ENCODE data around the gene ITGA8.

Gene ITGA8

GRCh38 chr10:15624401-15625196 is 95.1 kb downstream of the ITGA8 start:
- Histone ChIP-seq H3K36me3 (ENCODE audit: insufficient read depth, low read length) (no peaks in the 10 kb centered on the region), H2AFZ (ENCODE audit: low read length, unreplicated experiment) (no peak overlapping the region)

DNA sequence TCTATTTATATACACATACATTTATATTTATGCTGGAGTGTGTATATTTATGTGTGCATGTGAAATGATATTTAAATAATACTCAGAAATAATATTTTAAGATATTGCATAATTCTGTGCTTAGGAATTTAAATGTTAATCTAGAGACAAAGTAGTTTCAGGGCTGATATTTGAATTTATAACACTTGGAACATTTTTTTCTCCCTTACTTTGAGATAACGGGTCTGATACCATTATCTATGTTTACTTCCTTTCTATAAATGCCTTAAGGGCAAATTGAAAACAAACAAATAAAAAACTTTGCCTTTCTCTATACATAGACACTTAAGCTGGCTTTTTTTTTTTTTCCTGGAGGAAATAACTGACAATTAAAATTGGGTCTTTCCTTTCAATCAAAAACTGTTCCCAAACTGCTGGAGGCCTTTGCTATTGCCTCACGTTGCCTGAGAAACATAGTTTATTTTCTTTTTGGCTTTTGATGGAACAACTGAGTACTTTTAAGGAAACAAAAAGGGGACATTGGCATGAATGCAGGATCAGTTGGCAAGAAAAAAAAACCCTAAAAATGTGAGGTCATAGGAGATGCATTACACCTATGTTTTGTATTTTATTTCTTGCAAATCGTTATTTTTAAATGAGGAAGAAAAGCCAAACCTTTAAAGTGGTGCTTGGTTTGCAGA is 98.7 kb downstream of the ITGA8 start:
- H3K36me3 ChIP-seq (ENCODE audit: insufficient read depth, low read length) = no peaks in the 10 kb centered on the region
- H3K27ac ChIP-seq (ENCODE audit: low read depth, low read length) = no peak overlapping the region
- peaks cover 8% of the 10 kb centered on the region for H3K4me1 ChIP-seq (ENCODE audit: control insufficient read depth, insufficient read depth, low read length, unreplicated experiment)
- no peak overlapping the region for H3K4me3 ChIP-seq (ENCODE audit: low read depth, low read length)
- no peak overlapping the region for H2AFZ ChIP-seq (ENCODE audit: low read length, unreplicated experiment)
- H3K27me3 ChIP-seq (ENCODE audit: insufficient read depth, low read length) = no peaks in the 10 kb centered on the region
- no peaks in the 10 kb centered on the region for H3K79me2 ChIP-seq (ENCODE audit: control insufficient read depth, insufficient read depth, low read length, unreplicated experiment)

More at GRCh38 chr10:15624401-15625196, 95.1 kb downstream of the ITGA8 start:
- H3K27ac ChIP-seq (ENCODE audit: low read depth, low read length) = no peak overlapping the region
- H3K4me1 ChIP-seq (ENCODE audit: control insufficient read depth, insufficient read depth, low read length, unreplicated experiment) = peaks cover 8% of the 10 kb centered on the region
- H3K4me3 ChIP-seq (ENCODE audit: low read depth, low read length) = no peak overlapping the region
- H3K27me3 ChIP-seq (ENCODE audit: insufficient read depth, low read length) = no peaks in the 10 kb centered on the region
- no peaks in the 10 kb centered on the region for H3K79me2 ChIP-seq (ENCODE audit: control insufficient read depth, insufficient read depth, low read length, unreplicated experiment)

DNA sequence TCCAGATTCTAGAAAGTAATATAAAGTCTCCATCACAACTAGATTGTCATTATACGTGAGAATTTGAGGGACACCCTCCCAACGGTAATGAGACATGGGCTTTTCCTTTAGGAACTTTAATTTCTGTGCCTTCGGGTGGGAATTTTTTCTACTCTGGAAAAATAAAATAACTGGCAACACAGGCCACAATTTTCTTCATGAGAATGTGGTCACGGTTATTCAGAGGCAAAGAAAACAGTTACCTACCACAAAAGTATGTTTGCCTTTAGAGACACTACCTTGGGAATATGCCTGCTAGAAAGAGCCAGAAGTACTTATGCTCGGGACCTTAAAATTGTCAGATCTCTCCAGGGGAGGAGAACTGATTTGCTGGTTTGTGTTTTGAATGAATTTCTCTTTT is 99.4 kb downstream of the ITGA8 start:
- no peak overlapping the region for H2AFZ ChIP-seq (ENCODE audit: low read length, unreplicated experiment)
- peaks cover 8% of the 10 kb centered on the region for H3K4me1 ChIP-seq (ENCODE audit: control insufficient read depth, insufficient read depth, low read length, unreplicated experiment)
- no peaks in the 10 kb centered on the region for H3K36me3 ChIP-seq (ENCODE audit: insufficient read depth, low read length)
- H3K4me3 ChIP-seq (ENCODE audit: low read depth, low read length) = no peak overlapping the region
- no peaks in the 10 kb centered on the region for H3K27me3 ChIP-seq (ENCODE audit: insufficient read depth, low read length)
- H3K27ac ChIP-seq (ENCODE audit: low read depth, low read length) = no peak overlapping the region
- no peaks in the 10 kb centered on the region for H3K79me2 ChIP-seq (ENCODE audit: control insufficient read depth, insufficient read depth, low read length, unreplicated experiment)

GRCh38 chr10:15609246-15609645 is 110.5 kb downstream of the ITGA8 start:
- no peak overlapping the region for H3K27ac ChIP-seq (ENCODE audit: low read depth, low read length)
- no peak overlapping the region for H3K4me3 ChIP-seq (ENCODE audit: low read depth, low read length)
- H3K79me2 ChIP-seq (ENCODE audit: control insufficient read depth, insufficient read depth, low read length, unreplicated experiment) = no peaks in the 10 kb centered on the region
- H3K36me3 ChIP-seq (ENCODE audit: insufficient read depth, low read length) = no peaks in the 10 kb centered on the region
- H3K27me3 ChIP-seq (ENCODE audit: insufficient read depth, low read length) = peaks cover 7% of the 10 kb centered on the region; the same call in 1 of the 2 replicates
- peaks cover 11% of the 10 kb centered on the region for H3K4me1 ChIP-seq (ENCODE audit: control insufficient read depth, insufficient read depth, low read length, unreplicated experiment)
- H2AFZ ChIP-seq (ENCODE audit: low read length, unreplicated experiment) = no peak overlapping the region

DNA sequence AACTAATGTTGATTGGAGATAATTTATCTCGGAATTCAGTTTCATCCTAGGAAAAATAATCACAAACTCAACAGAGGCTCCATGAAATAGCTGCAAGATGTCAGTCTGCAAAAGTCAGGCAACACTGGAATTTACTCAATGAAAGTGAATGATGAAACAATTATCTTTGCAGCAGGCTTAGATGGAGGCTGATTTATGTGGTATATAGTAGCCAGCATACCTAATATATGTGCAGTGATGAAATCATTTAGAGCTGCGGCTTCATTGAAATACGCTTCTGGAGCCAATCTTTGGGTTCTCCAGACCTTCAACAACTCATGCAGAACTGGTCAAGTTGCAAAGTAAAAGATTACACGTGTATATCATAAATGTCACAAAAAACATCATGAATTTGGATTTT is 113.3 kb downstream of the ITGA8 start:
- no peak overlapping the region for H2AFZ ChIP-seq (ENCODE audit: low read length, unreplicated experiment)
- peaks cover 11% of the 10 kb centered on the region for H3K4me1 ChIP-seq (ENCODE audit: control insufficient read depth, insufficient read depth, low read length, unreplicated experiment)
- peaks cover 20% of the 10 kb centered on the region; the same call in 1 of the 2 replicates for H3K27me3 ChIP-seq (ENCODE audit: insufficient read depth, low read length)
- H3K27ac ChIP-seq (ENCODE audit: low read depth, low read length) = no peak overlapping the region
- no peaks in the 10 kb centered on the region for H3K79me2 ChIP-seq (ENCODE audit: control insufficient read depth, insufficient read depth, low read length, unreplicated experiment)
- no peak overlapping the region for H3K4me3 ChIP-seq (ENCODE audit: low read depth, low read length)
- H3K36me3 ChIP-seq (ENCODE audit: insufficient read depth, low read length) = no peaks in the 10 kb centered on the region

DNA sequence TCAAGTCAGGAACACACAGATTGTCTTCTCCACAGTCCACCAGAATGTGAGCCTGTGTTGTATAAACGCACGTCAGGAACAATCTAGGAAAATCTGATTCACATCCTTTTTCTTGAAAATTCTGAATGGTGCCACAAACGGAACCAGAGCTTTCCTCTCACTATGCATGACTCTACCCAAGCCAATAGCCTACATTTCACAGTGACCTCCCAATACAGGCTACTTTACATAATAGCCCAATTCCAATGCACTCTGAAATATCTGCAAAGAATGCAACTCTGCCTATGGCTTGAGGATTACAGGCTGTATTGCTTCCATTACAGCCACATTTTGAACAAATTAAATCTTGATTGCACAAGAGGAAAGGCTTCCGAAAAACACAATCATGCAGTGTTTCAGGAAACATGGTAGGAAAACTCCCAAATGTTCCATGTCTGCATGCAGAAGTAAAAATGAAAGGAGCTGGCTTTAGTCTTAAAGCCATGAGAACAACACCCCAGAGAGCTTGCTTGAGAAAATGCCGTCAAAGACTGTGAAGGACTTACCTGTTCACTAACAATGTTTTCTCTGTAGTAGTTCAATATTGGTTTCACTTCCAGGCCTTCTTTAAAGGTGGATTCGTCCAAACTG is 113.9 kb downstream of the ITGA8 start:
- H2AFZ ChIP-seq (ENCODE audit: low read length, unreplicated experiment) = no peak overlapping the region
- H3K27me3 ChIP-seq (ENCODE audit: insufficient read depth, low read length) = peaks cover 20% of the 10 kb centered on the region; the same call in 1 of the 2 replicates
- H3K27ac ChIP-seq (ENCODE audit: low read depth, low read length) = no peak overlapping the region
- H3K36me3 ChIP-seq (ENCODE audit: insufficient read depth, low read length) = no peaks in the 10 kb centered on the region
- no peaks in the 10 kb centered on the region for H3K79me2 ChIP-seq (ENCODE audit: control insufficient read depth, insufficient read depth, low read length, unreplicated experiment)
- peaks cover 11% of the 10 kb centered on the region for H3K4me1 ChIP-seq (ENCODE audit: control insufficient read depth, insufficient read depth, low read length, unreplicated experiment)
- H3K4me3 ChIP-seq (ENCODE audit: low read depth, low read length) = no peak overlapping the region

DNA sequence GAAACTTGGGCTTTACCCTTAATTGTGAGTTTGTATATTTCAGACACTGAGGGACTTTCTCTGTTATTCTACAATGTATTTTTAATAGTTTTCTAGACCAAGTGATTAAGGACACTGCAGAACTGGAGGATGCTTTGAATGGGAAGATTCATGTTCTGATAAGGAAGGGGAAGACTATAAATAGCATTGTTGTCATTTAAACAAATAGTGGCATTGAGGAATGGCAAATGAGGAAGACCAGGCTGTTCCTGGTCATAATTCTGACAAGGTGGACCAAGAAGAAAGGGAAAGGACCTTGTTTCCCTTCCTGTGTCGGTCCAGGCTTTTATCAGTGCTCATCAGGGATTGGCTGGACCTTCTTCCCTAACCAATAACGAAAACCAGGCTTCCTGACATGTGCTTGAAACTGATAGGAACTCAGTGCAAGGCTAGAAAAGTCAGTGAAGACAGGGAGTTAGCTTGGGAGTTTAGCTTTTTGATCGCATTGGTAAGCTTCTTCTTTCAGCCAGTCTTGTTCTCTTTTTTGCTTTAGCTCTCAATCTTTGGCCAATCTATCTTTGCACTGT is 116.2 kb downstream of the ITGA8 start:
- H3K79me2 ChIP-seq (ENCODE audit: control insufficient read depth, insufficient read depth, low read length, unreplicated experiment) = no peaks in the 10 kb centered on the region
- H2AFZ ChIP-seq (ENCODE audit: low read length, unreplicated experiment) = no peak overlapping the region
- H3K27ac ChIP-seq (ENCODE audit: low read depth, low read length) = no peak overlapping the region
- H3K4me3 ChIP-seq (ENCODE audit: low read depth, low read length) = no peak overlapping the region
- peaks cover under 1% of the 10 kb centered on the region for H3K4me1 ChIP-seq (ENCODE audit: control insufficient read depth, insufficient read depth, low read length, unreplicated experiment)
- H3K27me3 ChIP-seq (ENCODE audit: insufficient read depth, low read length) = peaks cover 22% of the 10 kb centered on the region; the same call in 1 of the 2 replicates
- no peaks in the 10 kb centered on the region for H3K36me3 ChIP-seq (ENCODE audit: insufficient read depth, low read length)

DNA sequence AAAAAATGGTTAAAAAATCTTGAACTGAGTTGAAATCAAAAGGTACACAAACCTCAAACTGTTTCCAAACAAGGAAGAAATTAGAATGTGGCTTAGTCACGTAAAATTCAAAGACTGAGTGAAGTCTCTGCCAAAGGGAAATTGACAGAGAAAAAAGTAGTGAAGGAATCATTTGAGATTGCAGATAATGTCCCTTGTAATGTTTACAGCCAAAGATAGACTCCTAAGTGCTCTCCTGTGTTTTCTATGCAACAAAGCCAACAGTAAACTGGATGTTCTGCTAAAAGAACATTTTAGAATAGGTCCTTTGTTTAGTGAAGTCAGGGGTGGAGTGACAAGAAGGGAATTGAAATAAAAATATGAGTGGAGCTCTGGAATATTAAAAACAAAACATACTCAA is 117.9 kb downstream of the ITGA8 start:
- no peak overlapping the region for H3K27ac ChIP-seq (ENCODE audit: low read depth, low read length)
- no peaks in the 10 kb centered on the region for H3K4me1 ChIP-seq (ENCODE audit: control insufficient read depth, insufficient read depth, low read length, unreplicated experiment)
- H3K4me3 ChIP-seq (ENCODE audit: low read depth, low read length) = no peak overlapping the region
- no peaks in the 10 kb centered on the region for H3K36me3 ChIP-seq (ENCODE audit: insufficient read depth, low read length)
- no peaks in the 10 kb centered on the region for H3K79me2 ChIP-seq (ENCODE audit: control insufficient read depth, insufficient read depth, low read length, unreplicated experiment)
- H3K27me3 ChIP-seq (ENCODE audit: insufficient read depth, low read length) = peaks cover 32% of the 10 kb centered on the region; the same call in 1 of the 2 replicates
- H2AFZ ChIP-seq (ENCODE audit: low read length, unreplicated experiment) = no peak overlapping the region

- no peak overlapping the region for H3K27ac ChIP-seq (ENCODE audit: low read depth, low read length)
- H2AFZ ChIP-seq (ENCODE audit: low read length, unreplicated experiment) = no peak overlapping the region
- no peak overlapping the region for H3K4me3 ChIP-seq (ENCODE audit: low read depth, low read length)
- H3K79me2 ChIP-seq (ENCODE audit: control insufficient read depth, insufficient read depth, low read length, unreplicated experiment) = no peaks in the 10 kb centered on the region
- no peaks in the 10 kb centered on the region for H3K4me1 ChIP-seq (ENCODE audit: control insufficient read depth, insufficient read depth, low read length, unreplicated experiment)
- peaks cover 11% of the 10 kb centered on the region; the same call in 1 of the 2 replicates for H3K27me3 ChIP-seq (ENCODE audit: insufficient read depth, low read length)
- no peaks in the 10 kb centered on the region for H3K36me3 ChIP-seq (ENCODE audit: insufficient read depth, low read length)
These were observed 124.5 kb downstream of the ITGA8 start for GRCh38 chr10:15595260-15595659.

- Histone ChIP-seq H3K27ac (ENCODE audit: low read depth, low read length) (no peak overlapping the region), H3K4me1 (ENCODE audit: control insufficient read depth, insufficient read depth, low read length, unreplicated experiment) (no peaks in the 10 kb centered on the region), H3K36me3 (ENCODE audit: insufficient read depth, low read length) (no peaks in the 10 kb centered on the region), H3K4me3 (ENCODE audit: low read depth, low read length) (no peak overlapping the region), H3K79me2 (ENCODE audit: control insufficient read depth, insufficient read depth, low read length, unreplicated experiment) (no peaks in the 10 kb centered on the region), H2AFZ (ENCODE audit: low read length, unreplicated experiment) (no peak overlapping the region), H3K27me3 (ENCODE audit: insufficient read depth, low read length) (no peaks in the 10 kb centered on the region)
These were observed 127.8 kb downstream of the ITGA8 start for GRCh38 chr10:15591937-15592336.

Data from ACC112 (cell line).